ENCODE data around the gene LPP. TPM values are rescaled to one million over a fixed set of nuclear protein-coding genes. Genes with fewer than 3 reads are reported as not detected.

Gene LPP
- total and polyA plus RNA-seq, 10 of the 15 experiments (the other 5 are each of a cell fraction or from before 2014, with no cell fraction given): under 0.01 to 0.62 (median 0.03) TPM

- TF ChIP-seq PRDM15 (CRISPR knock-in tag; IDR thresholded peaks at IDR 0.05) (no peak), USF1 (IDR thresholded peaks at IDR 0.05; ENCODE audit: borderline replicate concordance, extremely low read length, insufficient read depth, low read depth, low read length) (no peak), NKRF (conservative IDR thresholded peaks at IDR 0.05) (no peak)
These were observed 33.1 kb downstream of the LPP start (continued) for GRCh38 chr3:188187053-188187452.

- no peak overlapping the region for H3K4me3 ChIP-seq
- RAD21 ChIA-PET (ENCODE audit: unreplicated experiment): no interaction called here
- TF ChIP-seq RELB (IDR thresholded peaks at IDR 0.05; ENCODE audit: low read depth) (no peak), MAX (IDR thresholded peaks at IDR 0.05; ENCODE audit: low read depth, low read length) (no peak), ZNF687 (IDR thresholded peaks at IDR 0.05) (no peak), SPI1 (IDR thresholded peaks at IDR 0.05; ENCODE audit: borderline replicate concordance, insufficient read depth, low read depth, low read length) (no peak), MXI1 (IDR thresholded peaks at IDR 0.05; ENCODE audit: low read depth, low read length) (no peak)
These were observed 35.0 kb downstream of the LPP start for GRCh38 chr3:188188911-188189310.

More at GRCh38 chr3:188188911-188189310, 35.0 kb downstream of the LPP start:
- Histone ChIP-seq H4K20me1 (ENCODE audit: control insufficient read depth, insufficient read depth) (no peaks in the 10 kb centered on the region; the same call in 1 of the 2 replicates), H3K79me2 (ENCODE audit: control insufficient read depth, insufficient read depth, low read length) (no peaks in the 10 kb centered on the region), H3K9me3 (replicated peaks; ENCODE audit: control insufficient read depth, insufficient read depth, low read length) (no peaks in the 10 kb centered on the region), H3K36me3 (ENCODE audit: control insufficient read depth in 2 of 2, insufficient read depth in 2 of 2, low read length in 1 of 2) (no peaks in the 10 kb centered on the region), H2AFZ (ENCODE audit: control insufficient read depth, low read depth, low read length) (no peak overlapping the region), H3K27me3 (replicated peaks in 1 of 2; ENCODE audit: control insufficient read depth in 2 of 2, insufficient read depth in 2 of 2, low read length in 1 of 2) (no peaks in the 10 kb centered on the region; a peak in 1 of 4 replicates), H3K4me2 (ENCODE audit: control insufficient read depth, insufficient read depth) (no peak overlapping the region), H3K4me1 (ENCODE audit: control insufficient read depth, insufficient read depth, low read length) (no peaks in the 10 kb centered on the region), H3K27ac (ENCODE audit: control insufficient read depth, insufficient read depth) (no peak overlapping the region), H3K9ac (ENCODE audit: control insufficient read depth, insufficient read depth, low read length) (no peak overlapping the region)
- no TSS peak for BruUV-seq (replicated peaks)
- DNase-seq (ENCODE audit: low read depth, low spot score) (no peak), ATAC-seq (no peak), FAIRE-seq (no peak)
- in situ Hi-C loops (cut with MboI) (no loop called here), intact Hi-C loops (cut with micrococcal nuclease; ENCODE audit: unreplicated experiment) (no loop called here)
- ChIA-PET CTCF (no interaction called here), POLR2A (no interaction called here), SMC1A (ENCODE audit: uncharacterized antibody, unreplicated experiment) (no interaction called here)

Measured in GM12878 (cell line).